IMR-90 (cell line): ENCODE measurements around the gene PRKG2. TPM values are rescaled to one million over a fixed set of nuclear protein-coding genes. Genes with fewer than 3 reads are reported as not detected.
A peak's percentile ranks its signal among the peaks of the same experiment; 100 is the strongest.

Experiments used
- ATAC-seq: fragments of 200-7000 bp; cut with Tn5 transposase; 2 replicates; pipeline ENCODE4 v1.9.1; 2020; ENCODE audit warnings: low read depth, mild to moderate bottlenecking, moderate library complexity
- BruUV-seq: library from RNA; stranded (reverse); fragments of 400-500 nt; replicated peaks from 2 replicates; lab custom pipeline; 2021; lab: Mats Ljungman, UMichigan
- CTCF ChIA-PET: fragments of 300-600 bp; formaldehyde crosslinking; extraction: SDS; loops from one replicate; lab custom pipeline; 2021; ENCODE audit warnings: antibody characterized with exemption; lab: Yijun Ruan, JAX
- POLR2A ChIA-PET: fragments of 300-600 bp; sonication (Branson Sonifier 250); formaldehyde crosslinking; loops from one replicate; lab custom pipeline; 2022; ENCODE audit warnings: antibody characterized with exemption; ENCODE audit not compliant: unreplicated experiment; lab: Charles Lee
- DNase-seq: peaks from one replicate; pipeline ENCODE4 v3.0.0; 2013
- H2AFZ ChIP-seq: replicated peaks from 2 replicates; pipeline ENCODE3; 2013; ENCODE audit warnings: low read length, mild to moderate bottlenecking; ENCODE audit not compliant: poor library complexity
- H2AK5ac ChIP-seq: 2 replicates; pipeline ENCODE4 v1.6.1; 2013; ENCODE audit warnings: low read depth, low read length, inconsistent platforms
- H2AK9ac ChIP-seq: replicated peaks from 2 replicates; pipeline ENCODE3; 2013; ENCODE audit warnings: mild to moderate bottlenecking, low read depth, low read length, moderate library complexity; ENCODE audit not compliant: poor library complexity
- H2BK120ac ChIP-seq: 2 replicates; pipeline ENCODE4 v1.6.1; 2013; ENCODE audit warnings: low read depth, low read length, inconsistent platforms
- H2BK15ac ChIP-seq: 3 replicates; pipeline ENCODE4 v1.6.1; 2013; ENCODE audit warnings: low read depth, low read length, inconsistent platforms
- H2BK20ac ChIP-seq: 2 replicates; pipeline ENCODE4 v1.6.1; 2013; ENCODE audit warnings: low read depth, mild to moderate bottlenecking, inconsistent platforms, low read length, moderate library complexity
- H2BK5ac ChIP-seq: 2 replicates; pipeline ENCODE4 v1.6.1; 2013; ENCODE audit warnings: mild to moderate bottlenecking, low read depth, low read length, inconsistent platforms; ENCODE audit not compliant: poor library complexity, severe bottlenecking
- H3K14ac ChIP-seq: replicated peaks from 2 replicates; pipeline ENCODE4 v1.6.1; 2013; ENCODE audit warnings: low read depth, low read length, inconsistent platforms
- H3K18ac ChIP-seq: 2 replicates; pipeline ENCODE4 v1.6.1; 2013; ENCODE audit warnings: low read depth, low read length, control low read depth
- H3K23ac ChIP-seq: 2 replicates; pipeline ENCODE4 v1.6.1; 2013; ENCODE audit warnings: low read depth, low read length, inconsistent platforms
- H3K27ac ChIP-seq: 2 replicates; pipeline ENCODE4 v1.5.1; 2013; ENCODE audit warnings: mild to moderate bottlenecking, control low read depth, low read length; ENCODE audit not compliant: insufficient read depth
- H3K27me3 ChIP-seq: 2 replicates; pipeline ENCODE4 v1.6.1; 2013; ENCODE audit warnings: low read length; ENCODE audit not compliant: control insufficient read depth, insufficient read depth
- H3K36me3 ChIP-seq: 2 replicates; pipeline ENCODE4 v1.6.1; 2013; ENCODE audit warnings: low read length, mixed read lengths; ENCODE audit not compliant: control insufficient read depth, insufficient read depth
- H3K4ac ChIP-seq: 2 replicates; pipeline ENCODE4 v1.6.1; 2013; ENCODE audit warnings: low read depth, low read length, inconsistent platforms
- H3K4me1 ChIP-seq: 2 replicates; pipeline ENCODE4 v1.6.1; 2013; ENCODE audit warnings: low read length, mixed read lengths; ENCODE audit not compliant: control insufficient read depth, insufficient read depth
- H3K4me2 ChIP-seq: 2 replicates; pipeline ENCODE4 v1.6.1; 2013; ENCODE audit warnings: low read depth, mild to moderate bottlenecking, control low read depth, low read length, moderate library complexity
- H3K4me3 ChIP-seq: 2 replicates; pipeline ENCODE4 v1.5.1; 2013; ENCODE audit warnings: low read depth, mild to moderate bottlenecking, control low read depth, low read length, moderate library complexity; ENCODE audit not compliant: insufficient read depth
- H3K56ac ChIP-seq: 2 replicates; pipeline ENCODE4 v1.6.1; 2013; ENCODE audit warnings: low read length, inconsistent platforms; ENCODE audit not compliant: insufficient read depth; ENCODE audit errors: extremely low read depth
- H3K79me1 ChIP-seq, 2 experiments: 2 replicates each; pipeline ENCODE4 v1.6.1; 2013; ENCODE audit warnings: low read length in 2 of 2, inconsistent platforms in 1 of 2, low read depth in 1 of 2
- H3K9ac ChIP-seq: 2 replicates; pipeline ENCODE4 v1.6.1; 2013; ENCODE audit warnings: low read depth, low read length, control low read depth
- H3K9me1 ChIP-seq: 2 replicates; pipeline ENCODE4 v1.6.1; 2013; ENCODE audit warnings: low read length, inconsistent platforms; ENCODE audit not compliant: insufficient read depth
- H3K9me3 ChIP-seq: 2 replicates; pipeline ENCODE4 v1.6.1; 2013; ENCODE audit warnings: low read length; ENCODE audit not compliant: control insufficient read depth, insufficient read depth
- H4K20me1 ChIP-seq: 2 replicates; pipeline ENCODE4 v1.6.1; 2013; ENCODE audit warnings: low read length, inconsistent platforms; ENCODE audit not compliant: insufficient read depth
- H4K5ac ChIP-seq: 2 replicates; pipeline ENCODE4 v1.6.1; 2013; ENCODE audit warnings: mild to moderate bottlenecking, low read depth, low read length, control low read depth
- H4K8ac ChIP-seq, 2 experiments: 2 replicates each; pipeline ENCODE4 v1.6.1; 2013; ENCODE audit warnings: low read depth in 2 of 2, low read length in 2 of 2, control low read depth in 1 of 2, inconsistent platforms in 1 of 2
- H4K91ac ChIP-seq: 2 replicates; pipeline ENCODE4 v1.6.1; 2013; ENCODE audit warnings: low read depth, low read length, inconsistent platforms; ENCODE audit not compliant: insufficient read depth
- BHLHE40 ChIP-seq: fragments of 150-350 bp; IDR thresholded peaks from 2 replicates; pipeline ENCODE4 v1.6.1; 2016; ENCODE audit warnings: mild to moderate bottlenecking, low read depth, low read length
- CEBPB ChIP-seq: IDR thresholded peaks from 2 replicates; pipeline ENCODE4 v1.6.1; 2012; ENCODE audit warnings: low read depth, low read length, improper control_type of control experiment
- ELK1 ChIP-seq: fragments of 150-350 bp; IDR thresholded peaks from 2 replicates; pipeline ENCODE4 v1.6.1; 2016; ENCODE audit warnings: low read depth, mild to moderate bottlenecking, low read length, moderate library complexity, borderline replicate concordance
- FOS ChIP-seq: fragments of 150-350 bp; IDR thresholded peaks from 2 replicates; pipeline ENCODE4 v1.6.1; 2016; ENCODE audit warnings: low read depth, low read length
- MAFK ChIP-seq: IDR thresholded peaks from 2 replicates; pipeline ENCODE4 v1.6.1; 2012; ENCODE audit warnings: low read depth, low read length, improper control_type of control experiment
- MXI1 ChIP-seq: IDR thresholded peaks from 2 replicates; pipeline ENCODE4 v1.6.1; 2012; ENCODE audit warnings: low read depth, mild to moderate bottlenecking, low read length, moderate library complexity, borderline replicate concordance
- NFE2L2 ChIP-seq: fragments of 150-350 bp; IDR thresholded peaks from 2 replicates; pipeline ENCODE4 v1.6.1; 2016; ENCODE audit warnings: low read depth, mild to moderate bottlenecking, low read length
- POLR2A ChIP-seq: IDR thresholded peaks from 2 replicates; pipeline ENCODE4 v1.6.1; 2012; ENCODE audit warnings: mild to moderate bottlenecking, low read depth, low read length
- RAD21 ChIP-seq: IDR thresholded peaks from 2 replicates; pipeline ENCODE4 v1.6.1; 2012; ENCODE audit warnings: low read length, improper control_type of control experiment
- RCOR1 ChIP-seq: IDR thresholded peaks from 2 replicates; pipeline ENCODE4 v1.6.1; 2012; ENCODE audit warnings: mild to moderate bottlenecking, low read length, improper control_type of control experiment; ENCODE audit not compliant: insufficient replicate concordance
- SMC3 ChIP-seq: fragments of 150-350 bp; IDR thresholded peaks from 2 replicates; pipeline ENCODE4 v1.6.1; 2016; ENCODE audit warnings: low read depth, mild to moderate bottlenecking, antibody characterized with exemption, low read length, moderate library complexity
- WGBS, 2 experiments: methylation state at CpG; one replicate each; pipeline versions ENCODE4 v1.1.5 to v1.1.7; 2013; ENCODE audit warnings: missing lambda C conversion rate in 2 of 2; ENCODE audit not compliant: insufficient read length in 1 of 2; ENCODE audit errors: extremely low coverage in 2 of 2; 5-methylcytosine and 5-hydroxymethylcytosine counted together
- dilution Hi-C: fragments of 300-500 bp; cut with HindIII; formaldehyde crosslinking; loops from one replicate; pipeline ENCODE4 v1.14.3; 2018; ENCODE audit warnings: low sequenced_read_pairs; ENCODE audit not compliant: unreplicated experiment
- in situ Hi-C: fragments of 300-500 bp; cut with MboI; formaldehyde crosslinking; loops from 3 replicates; pipeline ENCODE4 v1.14.3; 2019; ENCODE audit warnings: low sequenced_read_pairs, inconsistent platforms, mixed read lengths
- intact Hi-C: fragments of 100-400 bp; cut with micrococcal nuclease; formaldehyde crosslinking; loops from 2 replicates; pipeline ENCODE4 v1.10.0; 2022
- polyA plus RNA-seq, 3 experiments: library from polyadenylated mRNA; depleted of rRNA; stranded (reverse); fragments of >200 nt; gene quantifications; 2 replicates each; pipeline ENCODE4 v1.2.3, GENCODE V29; 2012; ENCODE audit warnings: low replicate concordance in 1 of 3
- total RNA-seq: library from RNA; depleted of rRNA; stranded (reverse); fragments of >200 nt; gene quantifications from 2 replicates; pipeline ENCODE4 v1.2.3, GENCODE V29; 2012
- TF ChIP-seq, protein P1 (sequence below): fragments of 150-350 bp; IDR thresholded peaks from 2 replicates; pipeline ENCODE4 v1.6.1; 2017; ENCODE audit warnings: mild to moderate bottlenecking, antibody characterized with exemption, low read length, low read depth

PRKG2 gene
- total and polyA plus RNA-seq, 2 of the 4 experiments (the other 2 are of a cell fraction) = 0.44 to 2.0 TPM

- TF ChIP-seq ELK1 = no peak
These were observed 172.2 kb downstream of the PRKG2 start (continued) for GRCh38 chr4:81042578-81043365.

DNA sequence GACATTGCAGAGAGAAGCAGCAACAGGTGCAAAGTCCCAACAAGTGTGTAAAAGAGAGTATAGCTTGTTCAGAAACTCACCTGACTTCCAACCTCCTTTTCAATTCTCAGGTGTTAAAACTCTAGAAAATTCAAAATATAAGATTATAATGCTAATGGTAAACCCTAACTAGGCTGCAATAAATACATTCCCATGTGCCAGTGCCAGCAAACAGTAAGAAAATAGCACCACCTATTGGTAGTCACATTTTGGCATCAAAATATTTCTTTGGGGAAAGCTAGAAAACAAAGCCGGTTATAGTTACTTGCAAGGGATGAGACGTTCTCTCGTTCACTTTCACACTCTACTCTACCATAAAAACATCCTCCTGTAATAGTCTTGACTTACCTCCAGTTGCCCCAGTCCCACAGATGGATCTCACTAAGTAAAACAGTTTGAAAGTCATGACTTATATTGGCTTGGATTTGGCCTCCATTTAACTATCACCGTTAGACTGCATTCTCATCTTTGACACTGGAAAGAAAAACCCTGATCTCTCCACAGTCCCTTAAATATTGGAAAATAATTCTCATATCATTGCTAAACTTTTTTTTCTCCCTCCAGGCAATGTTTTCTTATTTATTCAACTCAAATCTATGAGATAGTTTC, 174.9 kb downstream of the PRKG2 start:
- H3K27ac ChIP-seq = no peak overlapping the region
- no peak overlapping the region for H3K4ac ChIP-seq
- POLR2A ChIA-PET = no interaction called here
- no peak overlapping the region for H4K8ac ChIP-seq
- no peak overlapping the region for H2BK120ac ChIP-seq
- H2BK5ac ChIP-seq = no peak overlapping the region
- H3K4me3 ChIP-seq = no peak overlapping the region
- H3K4me2 ChIP-seq = no peak overlapping the region
- dilution Hi-C loops (no loop called here), in situ Hi-C loops (loop anchor here (5.0 kb wide), 1 partner anchor 678 kb away; no protein-coding TSS in a partner anchor), intact Hi-C loops (loop anchor here (1.0 to 2.0 kb wide), 2 partner anchors 49 to 679 kb away; no protein-coding TSS in a partner anchor)
- BruUV-seq = no TSS peak
- H2AFZ ChIP-seq = no peak overlapping the region
- peaks cover 2% of the 10 kb centered on the region; the same call in 1 of the 2 replicates for H3K4me1 ChIP-seq
- H3K27me3 ChIP-seq = peaks cover 1% of the 10 kb centered on the region; the same call in 1 of the 2 replicates
- H4K5ac ChIP-seq = no peak overlapping the region
- H4K91ac ChIP-seq = no peak overlapping the region
- no peak overlapping the region for H3K9ac ChIP-seq
- CTCF ChIA-PET = interaction anchor here (0.7 to 1.6 kb wide), 11 partner anchors 9 to 933 kb away, joined by 3 to 17 read pairs (median 3); partner anchors contain the start of gene BMP3
- no peaks in the 10 kb centered on the region for H4K20me1 ChIP-seq
- H2BK15ac ChIP-seq = no peak overlapping the region
- DNase-seq (peak; percentile 35), ATAC-seq (peak; percentile 71)
- H3K9me3 ChIP-seq = no peaks in the 10 kb centered on the region
- no peak overlapping the region for H2BK20ac ChIP-seq
- no peak overlapping the region for H2AK9ac ChIP-seq
- H3K23ac ChIP-seq = no peak overlapping the region
- H3K14ac ChIP-seq = no peak overlapping the region
- no peaks in the 10 kb centered on the region for H3K79me1 ChIP-seq
- no peak overlapping the region for H3K18ac ChIP-seq
- H3K56ac ChIP-seq = no peak overlapping the region
- 0% methylated on average over 1 of the region's 4 CpGs; no CpG with 5 or more reads in 1 of the 2 experiments for WGBS, 2 experiments
- H3K9me1 ChIP-seq = no peaks in the 10 kb centered on the region
- no peaks in the 10 kb centered on the region for H3K36me3 ChIP-seq
- no peak overlapping the region for H2AK5ac ChIP-seq
- TF ChIP-seq NFE2L2 (no peak), FOS (no peak), SMC3 (peak; percentile 66), CEBPB (no peak), POLR2A (no peak), MAFK (no peak), RCOR1 (no peak), ELK1 (no peak), RAD21 (peak; percentile 79), MXI1 (no peak), BHLHE40 (no peak)
- TF ChIP-seq, protein P1, sequence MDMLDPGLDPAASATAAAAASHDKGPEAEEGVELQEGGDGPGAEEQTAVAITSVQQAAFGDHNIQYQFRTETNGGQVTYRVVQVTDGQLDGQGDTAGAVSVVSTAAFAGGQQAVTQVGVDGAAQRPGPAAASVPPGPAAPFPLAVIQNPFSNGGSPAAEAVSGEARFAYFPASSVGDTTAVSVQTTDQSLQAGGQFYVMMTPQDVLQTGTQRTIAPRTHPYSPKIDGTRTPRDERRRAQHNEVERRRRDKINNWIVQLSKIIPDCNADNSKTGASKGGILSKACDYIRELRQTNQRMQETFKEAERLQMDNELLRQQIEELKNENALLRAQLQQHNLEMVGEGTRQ = no peak
